Osteocyte (in vitro differentiated cells): Measurements from ENCODE around the gene CEP20. TPM values are rescaled to one million over a fixed set of nuclear protein-coding genes. Genes with fewer than 3 reads are reported as not detected.
A peak's percentile ranks its signal among the peaks of the same experiment; 100 is the strongest.

Experiments used
- DNase-seq: peaks from one replicate; pipeline ENCODE4 v3.0.0; 2021; ENCODE audit warnings: mixed read lengths; ENCODE audit not compliant: unreplicated experiment; ENCODE audit errors: extremely low spot score
- H3K27ac Mint-ChIP-seq: one replicate; pipeline ENCODE4 v1.8.0; 2021; ENCODE audit warnings: mild to moderate bottlenecking, mixed read lengths; ENCODE audit not compliant: unreplicated experiment
- H3K27me3 Mint-ChIP-seq: one replicate; pipeline ENCODE4 v1.8.0; 2021; ENCODE audit warnings: mixed read lengths; ENCODE audit not compliant: unreplicated experiment
- H3K36me3 Mint-ChIP-seq: one replicate; pipeline ENCODE4 v1.8.0; 2021; ENCODE audit warnings: mixed read lengths; ENCODE audit not compliant: unreplicated experiment
- H3K4me1 Mint-ChIP-seq: one replicate; pipeline ENCODE4 v1.8.0; 2021; ENCODE audit warnings: mixed read lengths; ENCODE audit not compliant: unreplicated experiment
- H3K4me3 Mint-ChIP-seq: one replicate; pipeline ENCODE4 v1.8.0; 2021; ENCODE audit warnings: mild to moderate bottlenecking, moderate library complexity, mixed read lengths; ENCODE audit not compliant: unreplicated experiment
- H3K9me3 Mint-ChIP-seq: one replicate; pipeline ENCODE4 v1.8.0; 2021; ENCODE audit warnings: mixed read lengths; ENCODE audit not compliant: unreplicated experiment
- CTCF ChIP-seq: fragments of 200-600 bp; sonication (generic); IDR thresholded peaks from 2 replicates; pipeline ENCODE4 v1.5.0; 2021; ENCODE audit warnings: antibody characterized with exemption, mild to moderate bottlenecking, moderate library complexity
- total RNA-seq: library from RNA; stranded (reverse); gene quantifications from 2 replicates; pipeline ENCODE4 v1.2.1, GENCODE V29; 2021

Gene CEP20
- total RNA-seq, 1 donor from 2014 or later, result 24.3 TPM

GRCh38 chr16:15861996-15862395 lies 26.4 kb downstream of the CEP20 start:
- Mint-ChIP-seq H3K9me3 (no peaks in the 10 kb centered on the region), H3K4me1 (peaks cover 19% of the 10 kb centered on the region), H3K27ac (no peak overlapping the region), H3K4me3 (no peak overlapping the region), H3K27me3 (peaks cover 8% of the 10 kb centered on the region), H3K36me3 (peaks cover 13% of the 10 kb centered on the region)
- TF ChIP-seq CTCF, result no peak
- no peak for DNase-seq

GRCh38 chr16:15858921-15859668 lies 29.3 kb downstream of the CEP20 start:
- Mint-ChIP-seq H3K4me1 (peaks cover 11% of the 10 kb centered on the region), H3K27ac (no peak overlapping the region), H3K9me3 (no peaks in the 10 kb centered on the region), H3K27me3 (peaks cover 32% of the 10 kb centered on the region), H3K36me3 (no peaks in the 10 kb centered on the region), H3K4me3 (peak overlapping the region; percentile 42)
- no peak for DNase-seq
- no peak for TF ChIP-seq CTCF

GRCh38 chr16:15857724-15858560 lies 30.5 kb downstream of the CEP20 start:
- DNase-seq, result peak; percentile 85
- Mint-ChIP-seq H3K27me3 (peaks cover 38% of the 10 kb centered on the region), H3K9me3 (no peaks in the 10 kb centered on the region), H3K4me1 (peaks cover 11% of the 10 kb centered on the region), H3K27ac (peak overlapping the region; percentile 33), H3K36me3 (no peaks in the 10 kb centered on the region), H3K4me3 (peak overlapping the region; percentile 81)
- TF ChIP-seq CTCF, result no peak

- peak within 1 kb of the TSS; percentile 81 for H3K4me3 Mint-ChIP-seq
- no peak for TF ChIP-seq CTCF
- no peaks in the 10 kb centered on the region for H3K36me3 Mint-ChIP-seq
- DNase-seq, result no peak
- H3K27ac Mint-ChIP-seq, result peak within 1 kb of the TSS; percentile 33
- peaks cover 38% of the 10 kb centered on the region for H3K27me3 Mint-ChIP-seq
- H3K4me1 Mint-ChIP-seq, result peaks cover 11% of the 10 kb centered on the region
- H3K9me3 Mint-ChIP-seq, result no peaks in the 10 kb centered on the region
These were observed 31.3 kb downstream of the CEP20 start, which contains the start of gene MYH11 for GRCh38 chr16:15856901-15857698. Gene MYH11 (minus strand): TSS chr16:15857028. CDS start chr16:15838252, 18,776 bp downstream.
